Parathyroid adenoma (tissue), 2 donors: Measurements from ENCODE around the gene HAND1.

Source experiments
- H2AFZ ChIP-seq: fragments of 300-600 bp; sonication (generic); one replicate; pipeline ENCODE4 v1.7.0; 2017; ENCODE audit warnings: antibody characterized with exemption, mild to moderate bottlenecking
- H3K27ac ChIP-seq: fragments of 300-600 bp; sonication (generic); one replicate; pipeline ENCODE4 v1.7.0; 2017
- H3K27me3 ChIP-seq: fragments of 300-600 bp; sonication (generic); one replicate; pipeline ENCODE4 v1.7.0; 2017; ENCODE audit warnings: low read length; ENCODE audit not compliant: control insufficient read depth, insufficient read depth
- H3K36me3 ChIP-seq: fragments of 300-600 bp; sonication (generic); one replicate; pipeline ENCODE4 v1.7.0; 2017; ENCODE audit warnings: low read length; ENCODE audit not compliant: control insufficient read depth, insufficient read depth
- H3K4me1 ChIP-seq: fragments of 300-600 bp; sonication (generic); one replicate; pipeline ENCODE4 v1.7.0; 2017; ENCODE audit warnings: control low read depth
- H3K4me2 ChIP-seq: fragments of 300-600 bp; sonication (generic); one replicate; pipeline ENCODE4 v1.7.0; 2017; ENCODE audit warnings: low read length
- H3K4me3 ChIP-seq: fragments of 300-600 bp; sonication (generic); one replicate; pipeline ENCODE4 v1.7.0; 2017; ENCODE audit warnings: low read depth, low read length
- H3K79me2 ChIP-seq: fragments of 300-600 bp; sonication (generic); one replicate; pipeline ENCODE4 v1.7.0; 2017; ENCODE audit warnings: control low read depth
- H3K9ac ChIP-seq: fragments of 300-600 bp; sonication (generic); one replicate; pipeline ENCODE4 v1.7.0; 2017; ENCODE audit warnings: mild to moderate bottlenecking
- H3K9me3 ChIP-seq: fragments of 300-600 bp; sonication (generic); one replicate; pipeline ENCODE4 v1.7.0; 2017; ENCODE audit warnings: low read length; ENCODE audit not compliant: control insufficient read depth
- CTCF ChIP-seq: fragments of 300-600 bp; sonication (generic); IDR thresholded peaks from one replicate; pipeline ENCODE4 v1.7.0; 2017; ENCODE audit warnings: antibody characterized with exemption, mild to moderate bottlenecking
- donor health status: primary hyperparathyroidism.

The HAND1 gene

DNA sequence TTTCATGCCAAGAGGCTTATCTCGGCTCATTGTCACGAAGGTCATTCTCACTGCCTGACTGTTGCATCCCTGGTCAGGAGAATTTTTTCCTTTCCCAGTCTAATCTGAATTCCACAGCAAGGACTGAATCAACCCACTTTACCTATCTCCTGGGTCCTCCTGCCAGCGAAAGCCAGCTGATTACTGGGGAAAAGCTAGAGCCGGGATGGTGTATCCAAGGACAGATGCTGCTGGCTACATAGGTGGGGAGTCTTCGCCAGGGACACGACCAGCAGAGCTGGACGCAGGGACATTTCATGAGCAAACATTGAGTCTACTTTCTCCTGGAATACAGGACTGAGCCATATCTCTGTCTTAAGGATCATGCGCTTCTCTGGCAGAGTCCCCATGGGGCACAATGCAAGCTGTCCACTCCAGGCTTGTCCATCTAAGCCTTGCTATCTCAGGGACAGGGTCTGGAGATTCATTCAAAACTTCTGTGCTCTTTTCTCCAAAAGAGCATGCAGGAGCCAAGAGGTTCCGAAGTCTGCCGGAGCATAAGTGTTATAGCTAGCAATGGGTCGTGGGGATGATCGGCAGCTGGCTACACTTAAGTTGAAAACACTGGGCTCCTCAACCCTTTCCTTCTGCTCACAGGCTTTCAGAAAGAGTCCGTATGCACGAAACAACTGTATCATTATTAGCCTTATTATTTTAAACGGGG lies 6.5 kb upstream of the HAND1 start:
- no peak overlapping the region for H3K27ac ChIP-seq
- H3K4me1 ChIP-seq, result no peaks in the 10 kb centered on the region
- H3K79me2 ChIP-seq, result no peaks in the 10 kb centered on the region
- H3K27me3 ChIP-seq, result peaks cover 43% of the 10 kb centered on the region
- H3K9ac ChIP-seq, result no peak overlapping the region
- no peak overlapping the region for H2AFZ ChIP-seq
- H3K36me3 ChIP-seq, result no peaks in the 10 kb centered on the region
- H3K9me3 ChIP-seq, result no peaks in the 10 kb centered on the region
- no peak overlapping the region for H3K4me3 ChIP-seq
- no peak overlapping the region for H3K4me2 ChIP-seq
- no peak for TF ChIP-seq CTCF

GRCh38 chr5:154483654-154484392 lies 5.8 kb upstream of the HAND1 start:
- H2AFZ ChIP-seq, result no peak overlapping the region
- no peaks in the 10 kb centered on the region for H3K79me2 ChIP-seq
- H3K4me1 ChIP-seq, result no peaks in the 10 kb centered on the region
- H3K4me2 ChIP-seq, result no peak overlapping the region
- H3K4me3 ChIP-seq, result no peak overlapping the region
- peaks cover 48% of the 10 kb centered on the region for H3K27me3 ChIP-seq
- H3K9me3 ChIP-seq, result no peaks in the 10 kb centered on the region
- no peak overlapping the region for H3K27ac ChIP-seq
- no peaks in the 10 kb centered on the region for H3K36me3 ChIP-seq
- no peak for TF ChIP-seq CTCF
- no peak overlapping the region for H3K9ac ChIP-seq

DNA sequence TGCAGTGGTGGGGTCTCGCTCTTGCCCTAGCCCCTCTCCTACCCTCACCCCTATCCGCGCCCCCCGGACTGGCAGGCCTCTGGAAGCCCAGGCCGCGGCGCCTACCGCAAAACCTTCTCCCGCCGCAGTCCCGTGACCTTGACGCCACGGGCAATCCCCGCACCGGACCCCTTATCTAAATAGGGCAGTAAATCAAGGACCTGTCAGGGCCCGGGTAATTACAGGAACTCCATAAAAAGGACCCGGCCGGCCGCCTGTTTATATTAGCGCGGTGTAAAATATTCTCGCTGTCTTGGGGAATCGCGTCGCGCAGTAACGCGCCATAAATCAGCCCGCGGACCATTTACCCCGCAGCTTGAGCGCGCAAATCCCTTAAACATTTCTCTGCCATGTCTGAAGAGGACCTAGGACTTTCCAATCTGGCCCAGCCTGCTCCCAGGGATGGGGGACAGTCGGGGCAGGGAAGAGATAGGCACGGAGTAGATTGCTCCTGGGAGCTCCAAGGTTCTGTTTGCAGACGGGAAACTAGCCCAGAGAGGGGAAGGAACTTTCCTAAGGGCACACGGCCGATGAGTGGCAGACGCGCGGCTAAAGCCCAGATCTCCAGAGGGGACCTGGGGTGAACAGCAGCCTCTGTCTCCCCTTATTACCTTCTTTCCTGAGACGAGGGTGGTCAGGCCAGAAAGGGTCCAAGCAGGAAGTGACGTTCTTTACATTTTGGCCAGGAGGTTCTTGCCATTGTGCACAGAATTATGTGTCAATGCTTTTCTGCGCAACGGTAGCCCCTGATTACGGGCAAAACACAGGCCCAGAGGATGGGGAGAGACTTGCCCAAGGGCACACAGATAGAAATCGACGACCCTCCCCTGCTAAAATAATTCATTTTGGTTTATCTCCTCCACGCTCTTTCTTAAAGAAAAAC lies 4.8 kb upstream of the HAND1 start:
- Histone ChIP-seq H3K9ac (no peak overlapping the region), H3K79me2 (no peaks in the 10 kb centered on the region), H3K27ac (no peak overlapping the region), H3K36me3 (no peaks in the 10 kb centered on the region), H3K4me3 (no peak overlapping the region), H3K27me3 (peaks cover 47% of the 10 kb centered on the region), H3K9me3 (no peaks in the 10 kb centered on the region), H3K4me2 (no peak overlapping the region), H3K4me1 (no peaks in the 10 kb centered on the region), H2AFZ (no peak overlapping the region)
- no peak for TF ChIP-seq CTCF

DNA sequence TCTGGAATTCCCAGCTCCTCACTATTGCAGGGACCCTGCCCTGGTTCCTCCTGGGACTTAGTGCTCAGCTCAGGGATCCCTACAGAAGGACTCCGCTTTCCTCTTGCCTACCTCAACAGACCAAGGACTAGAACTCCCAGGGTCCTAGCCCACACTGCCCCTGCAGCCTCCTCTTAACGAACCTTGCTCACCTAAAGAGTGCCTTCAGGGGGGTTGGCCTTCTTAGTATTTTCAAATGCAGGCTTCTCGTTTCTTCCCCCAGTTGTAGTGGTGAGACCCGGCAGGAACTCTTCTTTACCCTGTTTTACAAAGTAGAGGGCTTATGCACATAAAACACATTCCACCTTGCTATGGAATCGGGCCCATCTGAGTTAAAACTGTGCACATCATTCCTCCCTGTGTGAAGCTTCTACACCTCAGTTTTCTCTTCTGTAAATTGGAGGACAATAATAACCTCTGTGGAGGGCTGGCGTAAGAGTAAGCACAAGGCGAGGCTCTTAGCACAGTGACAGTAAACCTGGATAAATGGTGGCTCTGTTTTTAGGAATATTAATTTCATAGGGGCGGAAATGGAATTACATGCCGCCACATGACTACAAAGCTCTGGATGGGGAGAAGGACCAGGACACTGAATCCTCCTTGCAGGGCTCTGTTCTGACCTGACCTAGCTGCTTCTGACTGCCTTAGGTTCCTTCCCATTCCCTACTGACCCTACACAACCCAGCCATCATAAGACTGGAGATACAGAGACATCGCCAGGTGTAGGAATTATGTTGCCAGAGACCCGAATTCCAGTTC lies 3.8 kb upstream of the HAND1 start:
- Histone ChIP-seq H3K9me3 (no peaks in the 10 kb centered on the region), H3K27me3 (peaks cover 47% of the 10 kb centered on the region), H2AFZ (no peak overlapping the region), H3K4me1 (no peaks in the 10 kb centered on the region), H3K36me3 (no peaks in the 10 kb centered on the region), H3K4me2 (no peak overlapping the region), H3K27ac (no peak overlapping the region), H3K4me3 (no peak overlapping the region), H3K9ac (no peak overlapping the region), H3K79me2 (no peaks in the 10 kb centered on the region)
- TF ChIP-seq CTCF, result no peak
